Activated B cell treated with CpG ODN at 0.5 μM for 24 hours (primary cell): ENCODE measurements around the gene DUS4L. TPM values are rescaled to one million over a fixed set of nuclear protein-coding genes. Genes with fewer than 3 reads are reported as not detected.

Experiments used
- ATAC-seq: fragments of 200-7000 bp; cut with Tn5 transposase; one replicate; pipeline ENCODE4 v1.10.0; 2021; ENCODE audit warnings: low read depth, mild to moderate bottlenecking, moderate library complexity
- CTCF ChIA-PET: fragments of 350-600 bp; sonication (Branson Sonifier 250); formaldehyde crosslinking; loops from one replicate; lab custom pipeline; 2021; ENCODE audit warnings: antibody characterized with exemption; lab: Charles Lee
- POLR2A ChIA-PET: fragments of 350-600 bp; sonication (Branson Sonifier 250); formaldehyde crosslinking; loops from one replicate; lab custom pipeline; 2021; ENCODE audit warnings: antibody characterized with exemption; lab: Charles Lee
- DNase-seq: peaks from one replicate; pipeline ENCODE4 v3.0.0; 2022
- H3K27ac Mint-ChIP-seq: one replicate; pipeline ENCODE4 v1.8.0; 2020; ENCODE audit warnings: mixed read lengths
- H3K27me3 Mint-ChIP-seq: one replicate; pipeline ENCODE4 v1.8.0; 2021; ENCODE audit warnings: mixed read lengths
- H3K36me3 Mint-ChIP-seq: one replicate; pipeline ENCODE4 v1.8.0; 2021; ENCODE audit warnings: low read depth, mixed read lengths
- H3K4me1 Mint-ChIP-seq: one replicate; pipeline ENCODE4 v1.8.0; 2021; ENCODE audit warnings: mixed read lengths
- H3K4me3 Mint-ChIP-seq: one replicate; pipeline ENCODE4 v1.8.0; 2020; ENCODE audit warnings: mild to moderate bottlenecking, mixed read lengths
- H3K9me3 Mint-ChIP-seq: one replicate; pipeline ENCODE4 v1.8.0; 2020; ENCODE audit warnings: mixed read lengths
- CTCF ChIP-seq: fragments of 200-600 bp; IDR thresholded peaks from one replicate; pipeline ENCODE4 v1.8.0; 2022; ENCODE audit warnings: antibody characterized with exemption, mild to moderate bottlenecking
- intact Hi-C: fragments of 100-400 bp; cut with micrococcal nuclease; formaldehyde crosslinking; loops from one replicate; pipeline ENCODE4 v1.15.1; 2024
- total RNA-seq: library from RNA; stranded (reverse); gene quantifications from 2 replicates; pipeline ENCODE4 v1.2.3, GENCODE V29; 2022

Gene DUS4L
- total RNA-seq, 1 donor from 2014 or later = 14.6 TPM

- ATAC-seq = no peak
- intact Hi-C loops = no loop called here
- DNase-seq = no peak
- TF ChIP-seq CTCF = no peak
- no peaks in the 10 kb centered on the region for H3K9me3 Mint-ChIP-seq
- peaks cover 23% of the 10 kb centered on the region for H3K4me1 Mint-ChIP-seq
- no peak overlapping the region for H3K4me3 Mint-ChIP-seq
- peaks cover 27% of the 10 kb centered on the region for H3K36me3 Mint-ChIP-seq
- H3K27ac Mint-ChIP-seq = no peak overlapping the region
- ChIA-PET POLR2A (no interaction called here), CTCF (interaction anchor here (0.8 kb wide), 1 partner anchor 160 kb away, joined by 3 read pairs; no protein-coding TSS in a partner anchor)
- no peaks in the 10 kb centered on the region for H3K27me3 Mint-ChIP-seq
These were observed 19.1 kb downstream of the DUS4L start for GRCh38 chr7:107582875-107583274.

- TF ChIP-seq CTCF = no peak
- Mint-ChIP-seq H3K36me3 (peaks cover 34% of the 10 kb centered on the region), H3K4me1 (peaks cover 21% of the 10 kb centered on the region), H3K4me3 (no peak overlapping the region), H3K27ac (no peak overlapping the region), H3K27me3 (no peaks in the 10 kb centered on the region), H3K9me3 (no peaks in the 10 kb centered on the region)
- intact Hi-C loops = no loop called here
- ATAC-seq = no peak
- ChIA-PET POLR2A (no interaction called here), CTCF (no interaction called here)
- no peak for DNase-seq
These were observed 20.9 kb downstream of the DUS4L start for GRCh38 chr7:107584716-107585115.

GRCh38 chr7:107588529-107589130 is 24.9 kb downstream of the DUS4L start:
- DNase-seq (no peak), ATAC-seq (no peak)
- Mint-ChIP-seq H3K27me3 (no peaks in the 10 kb centered on the region), H3K4me1 (no peaks in the 10 kb centered on the region), H3K4me3 (no peak overlapping the region), H3K36me3 (peaks cover 34% of the 10 kb centered on the region), H3K27ac (no peak overlapping the region), H3K9me3 (no peaks in the 10 kb centered on the region)
- no peak for TF ChIP-seq CTCF
- CTCF ChIA-PET = no interaction called here
- POLR2A ChIA-PET = no interaction called here
- intact Hi-C loops = no loop called here

- ATAC-seq (no peak), DNase-seq (no peak)
- intact Hi-C loops = no loop called here
- Mint-ChIP-seq H3K36me3 (peaks cover 36% of the 10 kb centered on the region), H3K4me3 (no peak overlapping the region), H3K9me3 (no peaks in the 10 kb centered on the region), H3K27ac (no peak overlapping the region), H3K27me3 (no peaks in the 10 kb centered on the region), H3K4me1 (no peaks in the 10 kb centered on the region)
- CTCF ChIA-PET = no interaction called here
- no peak for TF ChIP-seq CTCF
- POLR2A ChIA-PET = no interaction called here
These were observed 27.6 kb downstream of the DUS4L start for GRCh38 chr7:107591421-107591820.

GRCh38 chr7:107592361-107593024 is 28.7 kb downstream of the DUS4L start:
- no peak overlapping the region for H3K4me3 Mint-ChIP-seq
- TF ChIP-seq CTCF = no peak
- H3K4me1 Mint-ChIP-seq = no peaks in the 10 kb centered on the region
- no peaks in the 10 kb centered on the region for H3K27me3 Mint-ChIP-seq
- H3K27ac Mint-ChIP-seq = no peak overlapping the region
- H3K9me3 Mint-ChIP-seq = no peaks in the 10 kb centered on the region
- H3K36me3 Mint-ChIP-seq = peaks cover 40% of the 10 kb centered on the region
- intact Hi-C loops = no loop called here
- POLR2A ChIA-PET = no interaction called here
- ATAC-seq (no peak), DNase-seq (no peak)
- CTCF ChIA-PET = no interaction called here
